ENCODE data around the gene CABP4.
"Not testable (repeated sequence)": the region's sequence is repeated elsewhere in the genome, so short reads cannot be mapped to it uniquely, and the experiment has no call there.

CABP4 gene

DNA sequence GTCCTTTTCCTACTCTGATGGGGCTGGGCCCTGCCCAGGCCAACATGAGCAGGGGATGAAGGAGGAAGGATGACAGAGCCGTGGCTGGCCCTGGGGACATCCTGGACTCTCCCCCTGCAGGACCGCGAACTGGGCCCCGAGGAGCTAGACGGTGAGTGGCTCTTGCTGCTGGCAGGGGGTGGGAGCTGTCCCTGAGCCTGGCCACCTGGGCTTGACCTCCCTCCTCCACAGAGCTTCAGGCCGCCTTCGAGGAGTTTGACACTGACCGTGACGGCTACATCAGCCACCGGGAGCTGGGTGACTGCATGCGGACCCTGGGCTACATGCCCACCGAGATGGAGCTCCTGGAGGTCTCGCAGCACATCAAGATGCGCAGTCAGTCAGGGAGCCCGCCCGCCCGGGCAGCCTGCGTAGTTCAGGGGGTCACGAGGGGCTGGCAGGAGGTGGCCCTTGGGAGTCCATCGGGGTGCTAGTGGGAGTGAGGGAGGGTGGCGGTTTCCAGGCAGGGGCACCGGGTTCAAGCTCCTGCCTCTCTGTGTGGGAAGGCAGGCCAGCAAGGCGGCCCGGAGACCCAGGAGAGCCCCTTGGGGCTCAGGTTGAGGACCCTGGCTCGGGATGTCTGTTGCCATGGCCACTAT is 1.0 kb downstream of the CABP4 start:
- DNase-seq = no peak

DNA sequence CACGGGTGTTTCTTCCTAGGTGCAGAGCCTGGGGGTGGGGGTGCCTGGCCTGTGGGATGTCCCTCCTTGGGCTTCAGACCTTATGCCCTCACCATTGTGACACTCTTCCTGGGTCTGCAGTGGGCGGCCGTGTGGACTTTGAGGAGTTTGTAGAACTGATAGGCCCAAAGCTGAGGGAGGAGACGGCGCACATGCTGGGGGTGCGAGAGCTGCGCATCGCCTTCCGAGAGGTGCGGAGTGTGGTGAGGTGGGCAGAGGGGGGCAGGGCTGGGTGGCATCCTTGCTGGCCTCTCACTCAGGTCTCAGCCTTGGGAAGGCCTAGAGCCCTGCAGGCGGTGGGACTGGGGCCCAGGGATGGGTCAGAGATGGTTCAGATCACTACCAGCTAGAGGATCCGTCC is 2.3 kb downstream of the CABP4 start:
- DNase-seq = no peak

DNA sequence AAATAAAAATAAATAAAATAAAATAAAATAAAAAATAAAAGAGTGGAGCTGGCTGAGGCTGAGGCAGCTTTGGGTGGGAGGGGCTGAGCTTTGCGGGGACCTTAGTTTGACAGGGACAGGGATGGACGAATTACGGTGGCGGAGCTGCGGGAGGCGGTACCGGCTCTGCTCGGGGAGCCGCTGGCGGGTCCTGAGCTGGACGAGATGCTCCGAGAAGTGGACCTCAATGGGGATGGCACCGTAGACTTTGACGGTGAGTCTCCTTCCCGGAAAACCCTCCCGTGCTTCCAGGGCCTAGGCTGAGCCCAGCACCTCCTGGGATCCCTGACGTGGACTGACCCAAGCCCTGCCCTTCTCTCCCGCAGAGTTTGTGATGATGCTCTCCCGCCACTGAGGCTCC is 3.1 kb downstream of the CABP4 start:
- no peak for DNase-seq

DNA sequence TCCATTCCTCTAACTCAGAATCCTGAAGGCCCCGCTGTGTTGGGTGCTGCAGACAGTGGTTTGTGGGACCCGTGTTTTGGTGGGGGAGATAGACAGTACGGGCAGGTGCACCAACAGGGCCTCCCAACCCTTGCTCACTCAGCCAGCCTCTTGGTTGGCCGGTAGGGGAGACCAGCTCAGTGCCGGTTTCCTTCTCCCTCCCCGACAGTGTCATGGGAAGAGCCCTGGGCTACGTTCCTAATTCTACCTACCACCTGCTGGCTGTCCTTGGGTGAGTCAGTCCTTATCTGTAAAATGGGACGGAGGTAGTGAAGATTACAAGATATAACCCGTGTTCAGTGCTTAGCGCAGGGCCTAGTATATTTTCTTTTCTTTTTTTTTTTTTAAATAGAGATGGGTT is 8.0 kb downstream of the CABP4 start:
- no peak for DNase-seq

DNA sequence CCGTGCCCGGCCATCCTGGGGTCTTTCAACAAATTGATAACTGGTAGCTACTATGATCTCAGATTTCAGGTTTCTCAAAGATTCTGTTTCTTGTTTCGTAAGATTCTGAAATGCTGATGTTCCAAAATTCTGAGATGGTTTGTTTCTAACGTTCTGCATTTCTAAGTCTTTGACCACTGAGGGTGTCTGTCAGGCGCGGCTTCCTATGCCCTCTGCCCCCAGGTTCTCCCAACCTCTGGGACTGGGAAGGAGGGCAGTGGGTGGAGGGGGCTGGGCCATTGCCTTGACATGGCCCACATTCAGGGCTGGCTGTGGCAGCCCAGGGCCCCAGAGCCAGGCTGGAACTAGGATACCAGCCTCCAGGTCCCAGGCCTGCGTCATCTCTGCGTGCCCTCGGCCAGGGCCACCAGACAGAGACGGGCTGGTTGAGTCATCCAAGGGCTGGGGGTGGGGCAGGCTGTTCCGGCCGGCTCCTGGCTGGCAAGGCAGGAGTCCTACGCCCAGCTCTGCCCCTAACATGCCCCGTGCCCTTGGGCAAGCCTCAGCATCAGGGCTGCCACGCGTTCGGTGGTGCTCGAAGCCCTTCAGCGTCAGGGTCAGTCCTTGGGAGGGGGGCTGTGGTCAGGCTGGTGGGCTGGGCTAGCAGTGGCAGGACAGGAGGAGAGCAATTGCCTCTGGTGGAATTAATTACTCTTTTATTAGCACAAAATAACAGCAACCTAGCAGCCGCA is 8.7 kb downstream of the CABP4 start:
- no peak for DNase-seq

DNA sequence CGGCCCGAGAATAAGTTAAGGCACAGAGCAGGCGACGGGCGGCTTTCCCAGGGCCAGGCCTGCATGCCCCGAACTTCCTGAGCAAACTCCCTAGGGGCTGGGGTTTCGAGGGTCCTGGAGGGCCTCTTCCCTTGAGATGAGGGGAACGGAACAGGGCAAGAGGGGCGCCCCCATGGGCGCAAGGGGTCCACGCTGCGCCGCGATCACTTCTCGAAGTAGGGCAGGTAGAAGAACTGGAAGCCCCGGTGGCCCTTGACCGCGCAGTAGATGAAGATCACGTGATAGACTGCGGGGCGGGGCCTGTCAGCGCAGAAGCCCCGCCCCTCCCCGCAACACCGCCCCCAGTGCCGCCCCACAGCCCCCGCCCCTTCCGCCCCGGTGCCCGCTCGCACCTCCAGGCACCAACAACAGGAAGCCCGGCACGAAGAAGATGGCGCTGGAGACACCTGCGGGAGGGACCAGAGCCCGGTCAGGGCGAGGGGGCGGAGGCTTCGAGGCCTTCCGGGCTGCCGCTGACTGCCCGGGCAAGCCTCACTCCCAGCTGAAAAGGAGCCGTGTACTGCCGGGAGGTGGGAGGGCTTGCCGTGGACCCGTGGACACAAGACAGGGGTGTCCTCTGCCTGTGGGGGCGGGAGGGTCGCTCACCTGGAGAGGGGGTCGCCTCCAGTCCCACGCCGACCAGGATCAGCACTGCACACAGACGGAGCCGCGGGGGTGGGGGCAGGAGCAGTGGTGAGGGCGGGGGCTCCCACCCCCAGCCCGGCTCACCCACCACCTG is 9.4 kb downstream of the CABP4 start:
- peak; percentile 90 for DNase-seq

DNA sequence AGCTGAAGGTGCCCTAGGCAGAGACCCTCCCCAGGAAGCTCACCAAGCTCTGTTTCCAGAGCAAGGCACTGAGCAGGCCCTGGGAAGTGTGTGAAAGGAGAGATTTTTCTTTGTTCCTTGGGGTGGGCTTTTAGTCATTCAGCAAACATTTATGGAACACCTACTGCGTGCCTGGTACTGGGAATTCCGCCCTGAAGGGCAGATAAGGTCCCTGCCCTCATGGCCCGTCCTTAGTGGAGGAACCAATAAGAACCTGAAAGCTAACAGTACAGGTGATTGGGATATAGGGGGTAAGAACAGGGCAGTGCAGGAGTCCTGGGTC is 10.0 kb downstream of the CABP4 start:
- no peak for DNase-seq

DNA sequence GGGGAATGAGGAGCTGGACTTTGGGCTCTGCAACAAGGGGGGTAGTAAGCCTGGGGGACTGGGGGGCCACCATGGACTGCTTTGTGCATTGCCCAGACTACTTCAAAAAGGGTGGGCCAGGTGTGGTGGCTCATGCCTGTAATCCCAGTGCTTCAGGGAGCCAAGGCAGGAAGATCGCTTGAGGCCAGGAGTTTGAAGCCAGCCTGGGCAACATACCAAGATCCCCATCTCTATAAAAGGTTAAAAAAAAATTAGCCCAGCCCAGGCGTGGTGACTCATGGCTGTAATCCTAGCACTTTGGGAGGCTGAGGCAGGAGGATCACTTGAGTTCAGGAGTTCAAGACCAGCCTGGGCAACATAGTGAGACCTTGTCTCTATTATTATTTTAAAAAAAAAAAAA is 10.4 kb downstream of the CABP4 start:
- not testable (repeated sequence) for DNase-seq

DNA sequence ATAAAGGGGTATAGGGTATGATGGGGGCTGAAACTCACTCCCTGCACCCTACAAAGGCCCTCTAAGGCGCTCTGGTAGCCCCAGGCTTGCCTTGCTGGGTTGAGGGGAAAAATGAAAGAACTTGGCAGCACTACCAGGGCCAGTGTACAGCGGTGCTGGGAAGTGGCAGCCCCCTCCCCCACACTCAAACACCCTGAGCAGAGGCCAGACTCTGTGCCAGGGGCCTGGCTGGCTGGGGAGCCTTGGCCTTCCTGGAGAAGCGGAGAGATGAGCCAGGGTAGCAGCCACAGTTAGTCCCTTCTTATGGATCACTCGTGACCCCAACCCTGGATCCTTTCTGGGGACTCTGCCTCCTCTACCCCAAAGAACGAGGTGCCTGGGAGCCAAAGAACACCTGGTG is 11.2 kb downstream of the CABP4 start:
- DNase-seq = no peak

DNA sequence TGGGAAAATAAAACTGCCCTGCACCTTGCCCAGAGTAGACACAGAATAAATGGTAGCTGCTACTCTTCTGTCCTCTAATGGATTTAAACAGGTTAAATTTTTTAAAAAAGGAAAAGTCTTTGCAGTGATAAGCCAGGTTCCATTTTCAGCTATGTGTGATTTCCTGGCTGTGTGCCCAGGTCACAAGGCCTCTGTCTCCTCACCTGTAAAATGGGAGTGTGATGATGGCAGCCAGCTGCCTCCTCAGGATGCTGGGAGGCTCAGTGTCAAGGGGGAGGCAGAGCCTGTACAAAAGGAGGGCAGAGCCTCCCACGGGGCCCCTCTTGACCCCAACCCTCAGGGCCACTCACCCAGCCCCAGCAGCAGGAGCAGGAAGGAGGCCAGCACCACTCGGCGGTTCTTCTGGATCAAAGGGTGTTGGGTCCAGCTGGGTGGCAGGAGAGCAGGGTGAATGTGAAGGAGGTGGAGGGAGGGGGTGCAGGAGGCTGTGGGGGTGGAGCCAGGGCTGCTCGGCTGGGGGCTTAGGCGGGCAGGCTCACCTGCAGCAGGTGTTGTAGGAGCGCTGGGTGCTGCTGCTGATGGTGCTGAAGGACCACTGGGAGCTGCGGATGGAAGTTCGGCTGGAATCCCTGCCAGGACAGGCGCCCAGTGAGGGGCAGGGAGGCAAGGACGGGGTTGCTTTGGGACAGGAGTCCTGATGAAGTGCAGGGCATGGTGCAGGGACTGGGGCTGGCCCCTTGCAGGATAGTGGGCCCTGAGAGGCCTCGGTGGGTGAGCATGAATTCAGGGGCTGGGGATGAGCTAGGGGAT is 12.0 kb downstream of the CABP4 start:
- DNase-seq = no peak

DNA sequence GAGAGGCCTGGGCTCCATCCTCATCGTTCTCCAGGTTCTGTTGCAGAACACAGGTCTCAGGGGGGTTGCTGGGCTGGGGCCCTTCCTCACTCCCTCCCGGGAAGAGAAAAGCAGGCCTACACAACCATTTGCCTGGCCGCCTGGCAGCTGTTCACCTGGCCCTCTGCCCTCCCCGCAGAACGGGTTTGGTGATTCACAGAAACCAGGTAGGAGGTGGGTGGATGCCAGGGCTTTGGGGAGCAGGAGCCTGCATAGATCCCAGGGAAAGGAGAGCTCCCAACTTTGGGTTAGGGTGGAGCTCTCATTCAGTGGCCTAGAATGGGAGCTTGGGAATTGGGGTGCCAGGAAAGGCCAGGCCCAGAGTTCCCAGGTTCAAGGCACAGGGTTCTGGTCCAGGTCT is 12.9 kb downstream of the CABP4 start:
- peak; percentile 52 for DNase-seq

DNA sequence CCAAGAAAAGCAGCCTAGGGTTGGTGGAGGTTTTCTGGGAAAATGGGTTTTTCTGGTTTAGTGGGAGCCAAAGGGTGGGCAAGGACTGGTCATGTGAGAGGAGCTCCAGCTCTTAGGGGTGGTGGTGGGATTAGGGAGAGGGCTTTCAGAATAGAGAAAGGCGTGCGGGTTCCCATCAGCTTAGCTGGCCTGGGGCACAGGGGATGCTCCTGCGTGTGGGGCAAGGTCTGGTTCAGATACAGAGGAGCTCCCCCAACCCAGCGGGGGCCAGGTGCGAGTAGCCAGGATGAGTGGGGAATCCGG is 13.3 kb downstream of the CABP4 start:
- peak; percentile 7 for DNase-seq

DNA sequence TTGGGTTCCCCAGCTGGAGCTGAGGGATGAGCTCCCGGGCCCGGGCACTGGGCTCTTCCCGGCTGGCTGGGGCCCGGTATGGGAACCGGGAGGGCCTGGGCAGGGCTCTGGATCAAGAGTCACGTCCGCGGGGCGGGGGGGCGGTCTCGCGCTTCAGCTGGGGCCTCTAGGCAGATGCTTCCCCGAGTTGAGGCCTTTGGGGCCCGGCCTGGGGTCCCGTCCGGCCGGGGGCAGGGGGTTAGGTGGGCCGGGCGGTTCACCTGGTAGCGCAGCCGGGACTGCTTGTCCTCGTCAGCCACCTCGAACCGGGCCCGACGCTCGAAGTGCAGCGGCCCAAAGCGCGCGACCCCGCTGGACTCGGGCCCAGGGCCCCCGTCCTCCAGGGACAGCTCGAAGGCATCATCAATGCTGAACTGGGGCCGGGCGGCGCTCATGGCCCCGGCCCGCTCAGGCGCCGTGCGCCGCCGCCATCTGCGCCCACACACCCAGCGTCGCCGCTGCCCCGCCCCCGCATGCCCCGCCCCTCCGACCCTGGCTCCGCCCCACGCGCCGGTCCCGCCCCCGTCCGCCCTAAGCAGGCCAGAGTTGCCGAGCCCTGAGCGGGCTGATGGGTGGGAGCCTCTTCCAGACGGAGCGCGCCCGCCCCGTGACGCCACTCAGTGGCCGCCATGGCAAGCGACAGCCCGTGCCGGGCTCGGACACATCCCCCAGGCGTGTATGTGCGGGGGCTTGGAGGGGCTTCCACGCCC is 13.8 kb downstream of the CABP4 start, which contains the start of gene TMEM134:
Gene TMEM134, minus strand, starts transcription at position 493 of the 749 bp plus-strand sequence. Its CDS starts 59 bp downstream, at position 434.
- peak; percentile 91 for DNase-seq

DNA sequence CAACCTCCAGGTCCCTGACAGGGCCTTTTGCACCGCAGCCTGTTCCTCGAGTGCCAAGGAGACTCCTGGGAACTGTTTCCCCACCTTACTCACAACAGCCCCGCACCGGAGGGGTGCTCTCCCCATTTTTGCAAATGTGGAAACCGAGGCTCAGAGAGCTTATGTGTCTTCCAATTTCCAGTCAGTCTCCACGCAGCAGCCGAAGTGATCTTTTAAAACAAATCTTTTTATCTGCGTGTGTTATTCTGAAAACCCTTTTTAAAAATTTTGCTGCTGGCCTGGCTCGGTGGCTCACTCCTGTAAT is 14.3 kb downstream of the CABP4 start:
- no peak for DNase-seq

DNA sequence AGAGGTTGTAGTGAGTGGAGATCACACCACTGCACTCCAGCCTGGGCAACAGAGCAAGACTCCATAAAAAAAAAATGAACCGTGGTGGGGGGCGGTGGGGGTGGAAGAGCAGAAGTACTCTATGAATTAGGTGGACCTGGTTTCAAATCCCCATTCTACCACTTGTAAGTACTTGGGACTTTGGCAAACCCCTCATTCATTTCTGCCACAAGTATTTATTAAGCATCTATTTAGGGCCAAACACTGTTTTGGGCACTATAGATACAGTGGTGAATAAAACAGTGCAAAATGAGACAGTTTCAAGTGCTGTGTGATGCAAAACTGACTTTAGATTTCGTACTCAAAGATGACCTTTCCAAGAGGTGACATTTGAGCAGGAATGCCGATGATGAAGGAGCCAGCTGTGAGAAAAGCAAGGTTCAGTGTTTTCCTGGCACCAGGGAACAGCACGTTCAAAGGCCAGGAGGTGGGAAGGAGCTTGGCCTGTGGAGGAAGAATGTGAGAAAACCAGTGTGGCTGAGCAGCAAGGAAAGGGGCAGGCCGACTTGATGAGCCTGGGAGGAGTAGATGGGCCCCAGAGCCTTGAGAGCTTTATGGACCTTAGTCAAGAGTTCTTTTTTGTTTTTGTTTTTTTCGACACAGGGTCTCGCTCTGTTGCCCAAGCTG is 15.3 kb downstream of the CABP4 start:
- no peak for DNase-seq

DNA sequence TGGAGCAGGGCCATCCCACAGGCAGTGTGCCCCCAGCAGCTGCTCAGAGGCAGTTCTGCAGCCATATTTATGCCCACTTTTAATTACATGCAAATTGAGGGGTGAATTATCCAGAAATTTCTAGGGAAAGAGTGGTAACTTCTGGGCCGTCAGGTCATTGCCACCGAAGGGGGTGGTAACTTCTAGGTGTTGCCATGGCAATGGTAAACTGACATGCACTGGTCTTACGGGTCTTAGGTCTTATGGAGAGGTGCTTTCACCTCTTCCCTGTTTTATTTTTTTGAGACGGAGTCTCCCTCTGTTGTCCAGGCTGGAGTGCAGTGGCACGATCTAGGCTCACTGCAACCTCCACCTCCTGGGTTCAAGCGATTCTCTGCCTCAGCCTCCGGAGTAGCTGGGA is 17.7 kb downstream of the CABP4 start:
- no peak for DNase-seq

DNA sequence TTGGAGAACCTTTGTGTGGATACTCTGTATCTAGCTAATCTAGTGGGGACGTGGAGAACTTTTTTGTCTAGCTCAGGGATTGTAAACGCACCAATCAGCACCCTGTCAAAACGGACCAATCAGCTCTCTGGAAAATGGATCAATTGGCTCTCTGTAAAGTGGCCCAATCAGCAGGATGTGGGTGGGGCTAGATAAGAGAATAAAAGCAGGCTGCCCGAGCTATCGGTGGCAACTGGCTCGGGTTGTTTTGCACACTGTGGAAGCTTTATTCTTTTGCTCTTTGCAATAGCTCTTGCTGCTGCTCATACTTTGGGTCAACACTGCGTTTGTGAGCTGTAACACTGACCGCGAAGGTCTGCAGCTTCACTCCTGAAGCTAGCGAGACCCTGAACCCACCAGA is 21.5 kb downstream of the CABP4 start:
- not testable (repeated sequence) for DNase-seq

DNA sequence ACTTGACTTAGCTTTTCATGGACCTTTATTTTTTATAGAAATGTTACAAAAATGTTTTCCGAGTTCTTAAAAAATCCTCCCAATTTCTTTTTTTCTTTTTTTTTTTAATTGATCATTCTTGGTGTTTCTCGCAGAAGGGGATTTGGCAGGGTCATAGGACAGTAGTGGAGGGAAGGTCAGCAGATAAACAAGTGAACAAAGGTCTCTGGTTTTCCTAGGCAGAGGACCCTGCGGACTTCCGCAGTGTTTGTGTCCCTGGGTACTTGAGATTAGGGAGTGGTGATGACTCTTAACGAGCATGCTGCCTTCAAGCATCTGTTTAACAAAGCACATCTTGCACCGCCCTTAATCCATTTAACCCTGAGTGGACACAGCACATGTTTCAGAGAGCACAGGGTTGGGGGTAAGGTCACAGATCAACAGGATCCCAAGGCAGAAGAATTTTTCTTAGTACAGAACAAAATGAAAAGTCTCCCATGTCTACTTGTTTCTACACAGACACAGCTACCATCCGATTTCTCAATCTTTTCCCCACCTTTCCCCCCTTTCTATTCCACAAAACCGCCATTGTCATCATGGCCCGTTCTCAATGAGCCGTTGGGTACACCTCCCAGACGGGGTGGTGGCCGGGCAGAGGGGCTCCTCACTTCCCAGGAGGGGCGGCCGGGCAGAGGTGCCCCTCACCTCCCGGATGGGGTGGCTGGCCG is 22.3 kb downstream of the CABP4 start:
- not testable (repeated sequence) for DNase-seq

DNA sequence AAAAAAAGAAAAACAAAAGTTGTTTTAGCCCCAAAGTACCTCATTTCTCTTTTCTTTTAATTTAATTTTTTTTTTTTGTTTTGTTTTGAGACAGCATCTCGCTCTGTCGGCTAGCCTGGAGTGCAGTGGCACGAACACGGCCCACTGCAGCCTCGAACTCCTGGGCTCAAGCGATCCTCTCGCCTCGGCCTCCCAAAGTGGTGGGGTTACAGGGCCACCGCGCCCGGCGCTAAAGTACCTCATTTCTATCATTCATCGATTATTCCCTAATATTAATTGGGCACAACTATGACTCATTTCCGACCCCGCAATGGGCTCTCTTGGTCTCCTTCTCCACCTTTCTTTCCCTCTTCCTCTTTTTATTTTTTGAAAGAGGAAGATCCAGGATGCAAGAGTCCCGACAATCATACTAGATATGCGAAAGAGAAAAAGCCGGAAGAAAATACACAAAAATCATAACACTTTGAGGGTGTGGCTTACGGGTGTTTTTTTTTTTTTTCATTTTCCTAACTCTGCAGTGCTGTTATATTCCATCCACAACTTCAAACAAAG is 27.2 kb downstream of the CABP4 start:
- DNase-seq = no peak

DNA sequence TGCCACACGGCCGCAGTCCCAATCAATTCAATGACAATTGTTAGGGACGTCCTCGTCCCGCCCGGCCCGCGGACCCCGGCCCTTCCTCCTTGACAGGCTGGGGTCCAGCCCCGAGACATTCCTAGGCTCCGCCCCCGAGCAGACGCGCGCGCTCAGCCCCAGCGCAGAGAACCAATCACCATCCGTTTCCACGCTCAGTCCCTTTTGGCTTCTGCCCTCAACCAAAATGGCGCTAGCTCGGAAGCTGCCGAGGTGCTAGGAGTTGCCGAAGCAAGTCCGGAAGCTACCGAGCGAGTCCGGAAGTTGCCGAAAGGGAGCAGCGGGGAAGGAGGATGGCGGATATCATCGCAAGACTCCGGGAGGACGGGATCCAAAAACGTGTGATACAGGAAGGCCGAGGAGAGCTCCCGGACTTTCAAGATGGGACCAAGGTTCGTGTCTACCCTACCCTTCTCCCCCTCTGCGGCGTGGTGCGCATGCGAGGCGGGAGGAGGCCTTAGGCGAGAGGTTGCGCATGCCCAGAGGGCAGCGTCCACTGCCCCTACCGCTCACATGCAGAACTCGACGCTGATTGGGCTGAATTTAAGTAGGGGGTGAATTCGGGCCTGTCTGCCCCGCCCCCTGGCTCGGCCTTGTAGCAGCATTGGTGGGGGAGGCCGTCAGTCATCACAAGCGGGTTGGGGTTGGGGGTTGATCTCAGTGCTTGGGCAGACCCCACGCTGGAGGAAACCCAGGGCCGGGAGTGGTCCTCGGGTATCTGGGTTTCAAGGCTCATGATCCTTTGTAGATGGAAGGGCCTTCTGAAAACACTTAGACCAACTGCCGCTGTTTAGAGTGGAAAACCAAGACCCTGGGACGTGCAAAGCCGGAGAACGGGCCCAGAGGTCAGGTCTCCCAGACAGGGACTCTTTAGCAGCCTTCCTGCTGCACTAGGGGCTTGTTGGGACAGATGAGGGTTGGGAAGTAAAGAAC is 28.0 kb downstream of the CABP4 start, which contains the start of gene AIP:
Gene AIP, plus strand, starts transcription at position 200 of the 972 bp plus-strand sequence. Its CDS starts 133 bp downstream, at position 333.
- peak; percentile 94 for DNase-seq
